Adrenal gland (tissue), 12 donors: ENCODE measurements around the gene TCF7L1. TPM values are rescaled to one million over a fixed set of nuclear protein-coding genes. Genes with fewer than 3 reads are reported as not detected.
A peak's percentile ranks its signal among the peaks of the same experiment; 100 is the strongest.

Source experiments
- DNase-seq, 7 donors: peaks; one replicate each; pipeline ENCODE4 v3.0.0-alpha.2; 2019 to 2020
- H3K27ac ChIP-seq, 5 donors: fragments of 200-600 bp; sonication (generic) in 4 of 5; 1 replicate in 3 of 5; 2 replicates in 2 of 5; pipeline versions ENCODE4 v1.5.1 to v1.8.0; 2016 to 2020; ENCODE audit warnings: mild to moderate bottlenecking in 1 of 5
- H3K27me3 ChIP-seq: fragments of 200-600 bp; 2 replicates; pipeline ENCODE4 v1.8.0; 2021
- H3K36me3 ChIP-seq, 2 donors: fragments of 200-600 bp; replicated peaks in 1 of 2; 1 replicate in 1 of 2; 2 replicates in 1 of 2; pipeline versions ENCODE4 v1.5.1 to v1.8.0; 2018 to 2022
- H3K4me1 ChIP-seq, 2 donors: fragments of 200-600 bp; replicated peaks in 1 of 2; 1 replicate in 1 of 2; 2 replicates in 1 of 2; pipeline versions ENCODE4 v1.5.1 to v1.8.0; 2018 to 2021
- H3K4me3 ChIP-seq, 4 donors: fragments of 200-600 bp; sonication (generic) in 3 of 4; one replicate each; pipeline ENCODE4 v1.5.1; 2016 to 2018
- H3K9me3 ChIP-seq, 3 donors: fragments of 200-600 bp; sonication (generic) in 1 of 3; replicated peaks in 1 of 3; 1 replicate in 2 of 3; 2 replicates in 1 of 3; pipeline versions ENCODE4 v1.5.1 to v1.8.0; 2016 to 2021
- POLR2A ChIP-seq, 2 donors: fragments of 450-650 bp; IDR thresholded peaks; one replicate each; pipeline ENCODE4 v1.6.1; 2017; ENCODE audit warnings: antibody characterized with exemption in 2 of 2, mild to moderate bottlenecking in 2 of 2, moderate library complexity in 1 of 2
- WGBS, 4 donors: extraction: QIAGEN DNeasy Blood & Tissue Kit in 2 of 4; methylation state at CpG; one replicate each; pipeline versions ENCODE4 v1.1.5 to v1.1.7; 2013 to 2017; 5-methylcytosine and 5-hydroxymethylcytosine counted together
- intact Hi-C, 2 donors: fragments of 100-400 bp; cut with DNase I; formaldehyde crosslinking; loops; one replicate each; pipeline versions ENCODE4 v1.14.1 to v1.15.0; 2022 to 2023
- polyA plus RNA-seq, 3 donors: library from polyadenylated mRNA; stranded (reverse); fragments of 200-250 nt in 2 of 3; fragments of 350-450 nt in 1 of 3; fragmentation: Illumina TruSeq in 1 of 3; extraction: RNeasy Lipid Tissue Mini Kit (QIAGEN cat#74804) in 1 of 3; gene quantifications; one replicate each; pipeline ENCODE4 v1.2.3, GENCODE V29; 2013 to 2014
- total RNA-seq, 9 donors: library from RNA; depleted of rRNA in 4 of 9; stranded (reverse); fragments of >200 nt in 4 of 9; fragments of 120-200 nt in 1 of 9; fragmentation: NEBNext Ultra II Directional in 1 of 9; extraction: Animal tissue kit (Norgen Biotek cat#: 25700) in 1 of 9; gene quantifications; one replicate each; pipeline versions ENCODE4 v1.1.0 to v1.2.4, GENCODE V29; 2013 to 2023
- TF ChIP-seq, protein P1 (sequence below), 6 experiments: fragments of 450-650 bp in 4 of 6; fragments of 200-600 bp in 2 of 6; sonication (generic) in 1 of 6; IDR thresholded peaks; 1 replicate in 5 of 6; 2 replicates in 1 of 6; pipeline versions ENCODE4 v1.5.1 to v1.8.0; 2016 to 2021; ENCODE audit warnings: antibody characterized with exemption in 6 of 6, mild to moderate bottlenecking in 2 of 6, moderate library complexity in 1 of 6
- donor health status: healthy with polysubstance abuse.
- donor health status: Bipolar disorder and iron deficiency.
- donor health status: DM: yes; HTN: yes; CAD: no.
- donor health status: DM: no; HTN: no; CAD: no.
- donor health status: DM: no; HTN: no; CAD: no.
- donor health status: DM: yes; HTN: yes; CAD: no.

The TCF7L1 gene
- total and polyA plus RNA-seq, 12 donors = 0.36 to 8.9 (median 3.2) TPM

GRCh38 chr2:85243101-85244072 is 110.2 kb downstream of the TCF7L1 start:
- Histone ChIP-seq H3K4me1 (peaks cover 0 to 17% of the 10 kb centered on the region in 2 donors), H3K4me3 (no peak overlapping the region), H3K36me3 (no peaks in the 10 kb centered on the region), H3K9me3 (no peaks in the 10 kb centered on the region), H3K27ac (no peak overlapping the region), H3K27me3 (no peaks in the 10 kb centered on the region)
- TF ChIP-seq POLR2A (IDR thresholded peaks at IDR 0.05) = no peak
- TF ChIP-seq, protein P1, sequence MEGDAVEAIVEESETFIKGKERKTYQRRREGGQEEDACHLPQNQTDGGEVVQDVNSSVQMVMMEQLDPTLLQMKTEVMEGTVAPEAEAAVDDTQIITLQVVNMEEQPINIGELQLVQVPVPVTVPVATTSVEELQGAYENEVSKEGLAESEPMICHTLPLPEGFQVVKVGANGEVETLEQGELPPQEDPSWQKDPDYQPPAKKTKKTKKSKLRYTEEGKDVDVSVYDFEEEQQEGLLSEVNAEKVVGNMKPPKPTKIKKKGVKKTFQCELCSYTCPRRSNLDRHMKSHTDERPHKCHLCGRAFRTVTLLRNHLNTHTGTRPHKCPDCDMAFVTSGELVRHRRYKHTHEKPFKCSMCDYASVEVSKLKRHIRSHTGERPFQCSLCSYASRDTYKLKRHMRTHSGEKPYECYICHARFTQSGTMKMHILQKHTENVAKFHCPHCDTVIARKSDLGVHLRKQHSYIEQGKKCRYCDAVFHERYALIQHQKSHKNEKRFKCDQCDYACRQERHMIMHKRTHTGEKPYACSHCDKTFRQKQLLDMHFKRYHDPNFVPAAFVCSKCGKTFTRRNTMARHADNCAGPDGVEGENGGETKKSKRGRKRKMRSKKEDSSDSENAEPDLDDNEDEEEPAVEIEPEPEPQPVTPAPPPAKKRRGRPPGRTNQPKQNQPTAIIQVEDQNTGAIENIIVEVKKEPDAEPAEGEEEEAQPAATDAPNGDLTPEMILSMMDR (IDR thresholded peaks at IDR 0.05) = peak; percentile 8 to 56 (median 39)
- peak in 6 of 7 donors; percentile 36 to 73 (median 46) for DNase-seq
- WGBS, 4 donors = 68 to 80% (median 70%) methylated on average over 22 to 24 of the region's 24 CpGs
- intact Hi-C loops = no loop called here

- H3K4me1 ChIP-seq = peaks cover 0 to 21% of the 10 kb centered on the region in 2 donors
- intact Hi-C loops = no loop called here
- H3K9me3 ChIP-seq = no peaks in the 10 kb centered on the region
- H3K27me3 ChIP-seq = no peaks in the 10 kb centered on the region
- TF ChIP-seq POLR2A (IDR thresholded peaks at IDR 0.05) = no peak
- TF ChIP-seq, protein P1 (IDR thresholded peaks at IDR 0.05) = no peak
- H3K4me3 ChIP-seq = no peak overlapping the region
- no peaks in the 10 kb centered on the region for H3K36me3 ChIP-seq
- H3K27ac ChIP-seq = no peak overlapping the region
- DNase-seq = no peak
- 54 to 79% (median 68%) methylated on average over 7 of the region's 7 CpGs for WGBS, 4 donors
Measured at GRCh38 chr2:85244828-85245227, 111.6 kb downstream of the TCF7L1 start.

DNA sequence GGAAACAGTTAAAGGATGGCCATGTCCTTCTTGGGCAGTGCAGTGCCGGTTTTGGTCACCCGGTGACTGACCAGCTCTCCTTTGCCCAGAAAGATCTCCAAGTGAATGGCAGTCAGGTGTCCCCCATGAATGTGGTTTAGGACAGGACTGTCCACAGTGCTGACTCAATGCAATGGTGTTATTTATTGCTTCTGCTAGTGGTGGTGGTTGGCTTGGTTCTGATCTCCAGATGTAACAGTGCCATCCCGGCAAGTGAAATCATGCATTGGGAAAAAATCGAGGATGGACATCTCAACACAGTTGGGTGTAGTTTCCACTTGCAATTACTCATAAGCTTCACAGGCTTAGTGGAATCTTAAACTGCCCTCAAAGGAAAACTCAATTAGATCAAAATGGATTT is 112.7 kb downstream of the TCF7L1 start:
- Histone ChIP-seq H3K9me3 (no peaks in the 10 kb centered on the region), H3K27me3 (no peaks in the 10 kb centered on the region), H3K4me3 (no peak overlapping the region), H3K4me1 (peaks cover 0 to 16% of the 10 kb centered on the region in 2 donors), H3K27ac (no peak overlapping the region), H3K36me3 (no peaks in the 10 kb centered on the region)
- DNase-seq = no peak
- intact Hi-C loops = no loop called here
- WGBS, 4 donors = 70 to 96% (median 91%) methylated on average over 4 of the region's 4 CpGs
- no peak for TF ChIP-seq POLR2A (IDR thresholded peaks at IDR 0.05)
- TF ChIP-seq, protein P1 (IDR thresholded peaks at IDR 0.05) = no peak

GRCh38 chr2:85246348-85246747 is 113.2 kb downstream of the TCF7L1 start:
- H3K9me3 ChIP-seq = no peaks in the 10 kb centered on the region
- peaks cover 0 to 17% of the 10 kb centered on the region in 2 donors for H3K4me1 ChIP-seq
- intact Hi-C loops = no loop called here
- no peak overlapping the region for H3K4me3 ChIP-seq
- DNase-seq = no peak
- 57 to 66% (median 64%) methylated on average over 5 of the region's 5 CpGs for WGBS, 4 donors
- H3K27ac ChIP-seq = no peak overlapping the region
- no peaks in the 10 kb centered on the region for H3K36me3 ChIP-seq
- TF ChIP-seq POLR2A (IDR thresholded peaks at IDR 0.05) = no peak
- TF ChIP-seq, protein P1 (IDR thresholded peaks at IDR 0.05) = no peak
- no peaks in the 10 kb centered on the region for H3K27me3 ChIP-seq
